ENCODE data around the gene TRAF4. TPM values are rescaled to one million over a fixed set of nuclear protein-coding genes. Genes with fewer than 3 reads are reported as not detected.
"Not testable (repeated sequence)": the region's sequence is repeated elsewhere in the genome, so short reads cannot be mapped to it uniquely, and the experiment has no call there.

Gene TRAF4
- polyA plus RNA-seq, 3 donors: 133 to 163 (median 136) TPM

DNA sequence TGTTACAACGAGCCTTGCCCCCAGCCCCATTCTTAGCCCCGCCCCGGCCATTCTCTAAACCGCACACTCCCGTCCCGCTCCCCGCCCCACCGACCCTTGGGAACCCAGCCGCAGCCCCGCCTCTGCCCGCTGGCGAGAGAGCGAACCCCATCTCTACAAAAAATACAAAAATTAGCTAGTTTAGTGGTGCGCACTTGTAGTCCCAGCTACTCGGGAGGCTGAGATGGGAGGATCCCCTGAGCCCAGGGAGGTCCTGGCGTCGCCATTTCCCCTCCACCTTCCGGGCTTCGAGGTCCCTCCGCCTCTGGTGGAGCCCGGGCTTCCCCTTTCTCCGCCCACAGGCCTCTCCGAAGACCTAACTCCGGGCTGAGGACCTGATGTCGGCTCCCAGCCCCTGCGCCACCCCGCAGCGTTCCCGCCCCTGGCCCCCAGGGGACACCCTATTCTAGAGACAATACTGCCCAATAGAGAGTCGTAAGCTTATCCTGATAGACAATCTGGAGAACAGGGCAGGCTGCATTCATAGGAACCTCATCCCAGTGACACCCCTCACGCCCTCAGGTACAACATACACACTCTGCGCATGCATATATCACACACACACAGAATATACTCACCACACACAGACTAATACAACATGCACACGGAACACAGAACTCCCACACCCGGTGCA, 31.6 kb upstream of the TRAF4 start:
- DNase-seq: no peak

GRCh38 chr17:28712705-28713415, 31.0 kb upstream of the TRAF4 start:
- DNase-seq: no peak

DNA sequence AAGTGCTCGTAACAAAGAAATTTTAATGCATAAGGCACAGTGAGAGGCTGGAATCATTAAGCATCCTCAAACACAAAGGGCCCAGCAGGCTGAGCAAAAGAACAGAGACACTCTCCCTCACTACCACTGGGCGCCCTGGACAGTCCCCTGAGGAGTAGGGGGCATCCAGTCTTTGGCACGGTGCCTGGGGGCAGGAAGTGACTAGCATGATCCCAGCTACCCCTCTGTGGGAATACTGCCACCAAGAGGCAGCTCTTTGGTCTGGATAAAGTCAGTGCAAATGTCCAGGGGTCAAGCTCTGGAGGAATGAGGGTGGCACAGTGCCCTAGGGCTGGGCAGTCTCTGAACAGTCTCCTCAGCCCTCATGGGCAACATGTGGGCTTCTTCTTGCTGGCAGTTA, 29.5 kb upstream of the TRAF4 start:
- DNase-seq: no peak

GRCh38 chr17:28715217-28715616, 28.6 kb upstream of the TRAF4 start:
- DNase-seq: no peak

DNA sequence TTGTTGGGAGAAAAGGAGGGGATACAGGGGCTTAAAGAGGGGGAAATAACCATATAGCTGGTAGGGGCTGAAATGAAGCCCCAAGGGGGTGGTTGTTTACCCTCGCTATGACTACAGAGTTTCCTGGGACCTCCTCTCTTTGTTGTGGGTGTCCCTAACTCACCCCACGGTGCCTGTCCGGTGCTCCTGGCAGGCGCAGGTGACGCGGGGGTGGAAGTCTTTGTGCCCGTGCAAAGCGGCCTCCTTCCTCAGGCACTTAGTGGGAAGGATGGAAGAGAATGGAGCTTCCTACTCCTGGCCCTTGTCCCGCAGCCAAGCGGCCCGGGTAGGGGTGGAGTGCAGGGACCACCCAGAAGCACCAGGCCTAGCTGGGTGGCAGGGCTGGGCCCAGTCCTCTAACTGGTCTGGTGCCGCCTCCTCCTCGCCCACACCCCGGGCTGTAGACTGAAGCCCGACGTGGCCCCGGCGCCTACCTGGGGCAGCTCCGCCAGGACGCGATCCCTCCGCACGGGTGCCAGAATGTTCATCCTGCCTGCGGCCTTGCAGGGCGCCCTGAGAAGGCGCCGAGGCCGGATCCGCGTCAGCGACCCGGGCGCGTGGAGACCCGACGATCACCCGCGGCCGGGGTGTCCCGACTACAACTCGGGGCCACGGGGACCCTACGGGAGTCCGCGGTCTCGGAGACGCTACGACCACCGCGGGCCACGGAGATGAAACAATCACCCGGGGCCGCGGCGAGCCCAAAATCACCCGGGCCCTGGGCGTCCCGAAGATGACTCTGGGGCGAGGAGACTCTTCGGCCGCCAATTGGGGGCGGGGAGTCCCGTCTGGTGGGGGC, 26.9 kb upstream of the TRAF4 start:
- DNase-seq: peak; percentile 30

DNA sequence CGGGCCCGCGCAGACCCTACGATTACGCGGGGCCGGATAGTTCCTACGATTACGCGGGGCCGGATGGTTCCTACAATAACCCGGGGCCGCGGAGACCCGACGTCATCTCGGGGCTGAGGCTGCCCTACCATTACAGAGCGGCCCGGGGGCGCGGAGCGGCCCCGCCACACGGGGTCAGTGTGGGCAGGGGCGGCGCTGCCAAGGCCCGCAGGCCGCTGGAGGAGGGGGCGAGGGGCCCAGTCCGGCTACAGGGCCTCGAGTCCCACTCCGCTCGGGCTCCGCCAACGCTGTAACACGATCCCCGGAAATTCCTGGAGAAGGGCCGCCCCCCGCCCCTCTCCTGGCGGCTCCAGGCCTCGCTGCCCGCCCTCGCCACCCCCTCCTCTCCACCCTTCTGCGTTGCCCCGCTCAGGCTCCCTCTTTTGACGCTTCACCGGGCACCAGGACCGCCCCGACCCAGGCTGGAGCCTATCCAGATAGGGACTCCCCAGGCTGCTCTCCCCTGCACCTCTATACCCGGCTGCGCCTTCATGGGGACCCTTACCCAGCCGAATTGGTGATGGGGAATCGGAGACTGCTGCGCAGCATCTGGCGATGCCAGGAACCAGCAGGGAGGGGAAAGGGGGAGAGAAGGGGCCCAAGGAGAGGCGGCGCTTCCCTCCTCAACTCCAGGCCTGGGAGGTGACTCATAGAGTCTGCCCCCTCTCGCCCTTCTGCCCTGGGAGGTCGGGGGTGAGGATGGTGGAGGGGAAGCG, 26.1 kb upstream of the TRAF4 start, which contains the start of gene RAB34:
RAB34 (minus strand) TSS at position 291 of the 755 bp plus-strand sequence. CDS start 602 bp downstream, outside the sequence.
- DNase-seq: peak; percentile 95

DNA sequence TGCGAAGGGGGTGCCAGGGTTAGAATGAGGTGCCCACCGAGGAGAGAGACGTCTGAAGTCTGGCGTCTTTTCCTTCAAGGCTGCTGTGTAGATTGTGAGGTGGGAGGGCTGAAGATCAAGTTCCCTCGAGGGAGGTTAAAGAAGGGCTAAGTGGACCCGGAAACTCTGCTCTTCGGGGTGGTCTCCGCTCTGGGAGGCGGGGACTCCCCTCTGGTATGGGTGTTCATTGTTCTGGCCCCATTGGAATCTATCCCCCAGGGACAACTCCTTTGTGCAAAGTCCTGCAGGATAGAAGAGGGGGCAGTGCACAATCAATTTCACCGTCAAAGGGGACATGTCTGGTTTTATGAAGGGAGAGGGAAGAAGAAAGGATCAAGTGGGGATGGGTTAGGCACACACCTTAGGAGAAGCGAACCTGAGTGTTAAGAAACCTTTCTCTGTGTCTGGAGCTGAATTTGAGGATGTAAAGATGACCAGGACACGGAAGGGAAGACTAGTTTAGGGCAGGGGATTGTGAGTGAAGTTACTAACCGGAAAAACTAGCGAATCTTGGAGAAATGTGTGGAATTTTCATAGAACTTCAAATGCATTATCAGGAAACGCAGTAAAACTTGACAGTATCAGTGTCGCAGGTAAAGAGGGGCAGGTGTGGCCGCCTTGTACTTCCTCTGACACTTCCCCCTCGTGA, 25.3 kb upstream of the TRAF4 start:
- peak; percentile 79 for DNase-seq

DNA sequence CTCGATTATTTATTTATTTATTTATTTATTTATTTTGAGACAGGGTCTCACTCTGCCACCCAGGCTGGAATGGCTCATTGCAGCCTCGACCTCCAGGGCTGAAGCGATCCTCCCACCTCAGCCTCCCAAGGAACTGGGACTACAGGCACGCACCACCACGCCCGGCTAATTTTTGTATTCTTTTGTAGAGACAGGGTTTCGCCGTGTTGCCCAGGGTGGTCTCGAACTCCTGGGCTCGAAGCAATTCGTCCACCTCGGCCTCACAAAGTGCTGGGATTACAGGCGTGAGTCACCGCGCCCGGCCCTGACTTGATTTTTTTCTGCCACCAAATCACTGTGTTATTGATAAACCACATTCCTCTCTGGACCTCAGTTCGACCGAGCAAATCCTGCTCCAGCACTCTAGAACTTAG, 24.8 kb upstream of the TRAF4 start:
- no peak for DNase-seq

- no peak for DNase-seq
Observed at GRCh38 chr17:28720247-28720996, 23.4 kb upstream of the TRAF4 start.

DNA sequence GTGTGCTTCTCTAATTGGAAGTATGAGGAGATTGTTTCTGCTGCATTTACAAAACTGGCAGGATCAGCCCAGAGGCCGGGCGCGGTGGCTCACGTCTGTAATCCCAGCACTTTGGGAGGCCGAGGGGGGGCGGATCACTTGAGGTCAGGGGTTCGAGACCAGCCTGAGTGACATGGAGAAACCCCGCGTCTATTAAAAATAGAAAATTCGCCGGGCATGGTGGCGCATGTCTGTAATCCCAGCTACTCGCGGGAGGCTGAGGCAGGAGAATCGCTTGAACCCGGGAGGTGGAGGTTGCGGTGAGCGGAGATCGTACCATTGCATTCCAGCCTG, 22.8 kb upstream of the TRAF4 start:
- not testable (repeated sequence) for DNase-seq

DNA sequence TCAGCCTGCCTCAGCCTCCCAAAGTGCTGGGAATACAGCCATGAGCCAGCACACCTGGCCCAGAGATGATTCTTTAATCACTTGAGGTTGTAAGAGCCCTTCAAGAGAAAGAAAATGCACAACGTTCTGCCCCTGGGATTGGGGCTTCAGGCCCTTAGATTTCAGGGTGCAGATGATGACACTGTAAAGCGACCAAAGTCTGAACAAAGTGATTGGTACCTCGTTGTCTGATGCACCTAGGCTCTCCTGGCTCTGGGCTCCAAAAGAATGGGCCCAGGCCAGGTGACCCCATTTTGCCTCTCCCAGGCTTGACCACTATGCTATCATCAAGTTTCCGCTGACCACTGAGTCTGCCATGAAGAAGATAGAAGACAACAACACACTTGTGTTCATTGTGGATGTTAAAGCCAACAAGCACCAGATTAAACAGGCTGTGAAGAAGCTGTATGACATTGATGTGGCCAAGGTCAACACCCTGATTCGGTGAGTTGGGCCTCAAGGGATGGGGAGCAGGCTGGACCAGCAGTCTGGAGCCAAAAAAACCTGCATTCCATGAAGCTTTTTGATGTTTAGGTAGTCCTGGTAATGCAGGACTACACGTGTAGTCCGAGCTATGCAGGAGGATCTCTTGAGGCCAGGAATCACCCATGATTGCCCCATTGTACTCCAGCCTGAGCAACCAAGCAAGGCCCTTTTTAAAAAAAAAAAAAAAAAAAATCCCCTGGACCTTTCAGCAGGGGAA, 21.2 kb upstream of the TRAF4 start:
- no peak for DNase-seq

DNA sequence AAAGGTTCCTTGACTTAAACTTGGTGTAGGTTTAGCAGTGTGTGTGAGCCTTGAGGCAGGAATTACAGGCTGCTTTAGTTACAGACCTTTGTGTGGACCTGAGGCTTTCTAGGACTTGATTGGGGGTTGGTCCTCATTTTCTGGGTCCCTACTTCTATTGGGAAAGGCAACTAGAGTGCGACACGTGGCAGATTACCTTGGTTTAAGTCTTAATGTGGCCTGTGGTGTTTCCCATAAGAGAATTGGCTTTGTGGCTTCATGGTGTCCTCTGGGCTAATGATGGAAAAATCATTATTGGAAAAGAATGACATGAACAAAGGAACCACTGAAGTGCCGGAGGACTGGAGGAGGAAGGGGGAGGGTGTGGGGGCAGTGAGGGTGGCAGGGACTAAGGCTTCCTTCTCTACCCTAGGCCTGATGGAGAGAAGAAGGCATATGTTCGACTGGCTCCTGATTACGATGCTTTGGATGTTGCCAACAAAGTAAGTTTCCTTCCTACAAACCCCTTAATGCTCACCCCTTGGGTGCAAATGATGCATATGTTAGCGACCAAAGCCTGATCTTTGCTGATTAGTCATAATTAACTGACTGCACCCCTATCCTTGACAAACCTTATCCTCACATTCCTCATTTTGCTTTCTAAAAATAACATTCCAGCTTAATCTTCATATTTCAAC, 20.5 kb upstream of the TRAF4 start:
- no peak for DNase-seq

DNA sequence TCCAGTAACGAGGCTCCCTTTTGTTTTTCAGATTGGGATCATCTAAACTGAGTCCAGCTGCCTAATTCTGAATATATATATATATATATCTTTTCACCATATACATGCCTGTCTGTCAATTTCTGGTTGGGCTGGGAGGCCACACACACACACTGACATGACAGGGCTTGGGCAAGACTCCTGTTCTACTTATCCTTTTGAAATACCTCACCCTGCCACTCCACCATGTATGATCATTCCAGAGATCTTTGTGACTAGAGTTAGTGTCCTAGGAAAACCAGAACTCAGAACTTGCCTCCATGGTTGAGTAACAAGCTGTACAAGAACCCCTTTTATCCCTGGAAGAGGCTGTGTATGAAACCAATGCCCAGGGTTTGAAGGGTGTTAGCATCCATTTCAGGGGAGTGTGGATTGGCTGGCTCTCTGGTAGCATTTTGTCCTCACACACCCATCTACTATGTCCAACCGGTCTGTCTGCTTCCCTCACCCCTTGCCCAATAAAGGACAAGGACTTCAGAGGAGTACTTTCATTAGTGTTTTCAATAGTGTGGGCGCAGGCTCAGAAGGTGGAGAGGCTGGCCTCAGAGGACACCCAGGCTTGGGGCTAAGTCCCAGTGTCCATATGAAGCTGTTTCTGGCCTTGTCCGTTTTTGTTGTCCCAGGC, 19.8 kb upstream of the TRAF4 start:
- DNase-seq: not testable (repeated sequence)

DNA sequence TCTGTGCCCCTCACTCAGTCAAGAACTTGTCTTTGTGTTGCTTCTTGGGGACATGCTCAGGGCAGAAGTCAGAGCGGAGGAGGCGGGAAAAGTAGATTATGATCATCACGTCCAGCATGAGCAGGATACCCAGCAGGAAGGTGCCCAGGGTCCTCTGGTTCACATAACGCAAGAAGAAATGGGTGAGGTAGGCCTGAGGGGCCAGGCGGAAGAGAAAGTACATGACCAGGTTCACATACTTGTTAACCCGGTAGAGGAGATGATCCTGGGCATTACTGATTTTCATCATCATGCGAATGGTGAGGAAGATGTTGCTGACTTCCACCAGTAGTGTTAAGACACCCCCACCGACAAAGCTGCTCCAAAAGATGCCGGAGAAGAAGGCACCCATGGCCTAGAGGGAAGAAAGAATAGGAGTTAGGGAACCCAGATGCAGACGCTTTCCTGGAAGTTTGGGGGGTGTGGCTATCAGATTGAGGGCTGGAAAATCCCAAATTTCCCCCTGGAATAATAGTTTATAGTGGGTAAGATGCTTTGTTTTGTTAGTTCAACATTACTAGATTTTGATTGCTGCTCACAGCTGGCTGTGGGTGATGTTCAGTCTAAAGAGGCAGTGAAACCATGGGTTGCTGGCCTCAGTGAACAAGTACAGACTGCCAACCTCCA, 19.2 kb upstream of the TRAF4 start:
- no peak for DNase-seq

- peak; percentile 20 for DNase-seq
Observed at GRCh38 chr17:28725166-28725659, 18.6 kb upstream of the TRAF4 start.

DNA sequence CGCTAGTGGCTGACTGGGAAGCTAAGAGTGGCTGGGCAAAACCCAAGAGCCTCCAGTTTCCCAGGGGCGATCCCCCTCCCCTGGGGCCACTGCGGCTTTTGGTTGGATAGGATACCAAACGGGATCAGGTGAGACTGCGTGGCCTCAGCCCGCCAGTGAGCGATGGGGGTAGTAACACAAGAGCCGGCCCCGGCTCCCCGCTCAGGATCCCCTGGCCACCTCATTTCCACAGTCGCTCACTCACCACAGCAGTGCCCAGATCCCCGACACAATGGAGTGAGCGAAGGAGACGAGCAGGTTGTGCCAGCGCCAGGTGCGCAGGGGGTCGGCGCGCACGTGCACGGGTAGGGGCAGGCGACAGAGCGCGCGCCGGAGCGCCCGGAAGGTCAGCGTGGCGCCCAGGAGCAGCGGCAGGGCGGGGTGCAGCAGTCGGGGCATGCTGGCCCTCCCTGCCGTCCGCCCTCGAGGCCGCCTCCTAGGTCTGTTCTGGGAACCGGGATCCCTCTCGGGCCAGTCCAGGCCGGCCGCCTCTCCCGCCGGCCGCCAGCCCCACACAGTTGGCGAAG, 18.1 kb upstream of the TRAF4 start:
- DNase-seq: peak; percentile 58

DNA sequence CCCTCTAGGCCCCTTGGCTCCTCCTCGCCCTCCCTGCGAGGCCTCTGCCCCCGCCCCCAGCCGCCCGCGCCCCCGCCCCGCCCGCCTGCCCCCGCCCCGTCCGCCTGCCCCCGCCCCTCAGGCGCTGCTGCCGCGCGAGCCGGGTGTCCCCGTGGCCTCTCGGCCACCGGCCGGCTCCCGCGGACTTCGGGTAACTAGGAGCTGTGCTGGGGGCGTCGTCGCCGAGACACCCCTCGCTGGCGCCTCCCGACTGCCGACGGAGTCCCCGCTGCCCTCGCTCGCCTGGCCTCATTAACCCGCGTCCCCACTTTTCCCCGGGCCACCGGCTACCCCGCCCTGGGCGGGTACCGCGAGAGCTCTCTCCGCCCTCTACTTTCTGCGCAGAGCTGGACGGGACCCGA, 17.6 kb upstream of the TRAF4 start, which contains the start of gene TLCD1:
TLCD1 (minus strand) TSS at position 8 of the 401 bp plus-strand sequence. CDS start 136 bp downstream, outside the sequence.
- DNase-seq: peak; percentile 63

All from renal pelvis (tissue), 4 donors.